Measurements from ENCODE around the gene IMPA2. TPM values are rescaled to one million over a fixed set of nuclear protein-coding genes. Genes with fewer than 3 reads are reported as not detected.
"Not testable (repeated sequence)": the region's sequence is repeated elsewhere in the genome, so short reads cannot be mapped to it uniquely, and the experiment has no call there.

IMPA2 gene
- 10 to 100 TPM in 11 of 12 donors, not detected in 1; 11.9 to 35.7 (median 23.1) TPM for polyA plus RNA-seq (ENCODE audit: insufficient read length in 12 of 12)
- long read RNA-seq, donor 1, transcript IMPA2-209 (2 exons, 919 nt): minor isoform, 28 of 93 reads
- long read RNA-seq, donor 1, transcript IMPA2-201 (8 exons, 1,534 nt): major isoform, 38 of 93 reads
- long read RNA-seq, donor 1, partial matches to known transcripts: 26 of 93 reads
- long read RNA-seq, donor 1, other reads (novel, unspliced or antisense): 0 of 93 reads
- long read RNA-seq, donor 2, transcript IMPA2-201 (8 exons, 1,534 nt): major isoform, 8 of 12 reads
- long read RNA-seq, donor 2, partial matches to known transcripts: 0 of 12 reads
- long read RNA-seq, donor 2, other reads (novel, unspliced or antisense): 0 of 12 reads
- long read RNA-seq, donor 3, transcript IMPA2-201 (8 exons, 1,534 nt): major isoform, 5 of 9 reads
- long read RNA-seq, donor 3, partial matches to known transcripts: 0 of 9 reads
- long read RNA-seq, donor 3, other reads (novel, unspliced or antisense): 0 of 9 reads
- long read RNA-seq, donor 4, partial matches to known transcripts: 0 of 5 reads
- long read RNA-seq, donor 4, other reads (novel, unspliced or antisense): 0 of 5 reads
- long read RNA-seq, donor 5, transcript IMPA2-209 (2 exons, 919 nt): minor isoform, 7 of 24 reads
- long read RNA-seq, donor 5, transcript IMPA2-201 (8 exons, 1,534 nt): major isoform, 15 of 24 reads
- long read RNA-seq, donor 5, partial matches to known transcripts: 0 of 24 reads
- long read RNA-seq, donor 5, other reads (novel, unspliced or antisense): 0 of 24 reads
- long read RNA-seq, donor 6, transcript IMPA2-201 (8 exons, 1,534 nt): major isoform, 8 of 16 reads
- long read RNA-seq, donor 6, transcript IMPA2-209 (2 exons, 919 nt): major isoform, 8 of 16 reads
- long read RNA-seq, donor 6, partial matches to known transcripts: 0 of 16 reads
- long read RNA-seq, donor 6, other reads (novel, unspliced or antisense): 0 of 16 reads
- long read RNA-seq, donor 7, transcript IMPA2-201 (8 exons, 1,534 nt): major isoform, 7 of 18 reads
- long read RNA-seq, donor 7, partial matches to known transcripts: 7 of 18 reads
- long read RNA-seq, donor 7, other reads (novel, unspliced or antisense): 0 of 18 reads
- long read RNA-seq, donor 8, transcript IMPA2-209 (2 exons, 919 nt): major isoform, 10 of 20 reads
- long read RNA-seq, donor 8, transcript IMPA2-201 (8 exons, 1,534 nt): major isoform, 10 of 20 reads
- long read RNA-seq, donor 8, partial matches to known transcripts: 0 of 20 reads
- long read RNA-seq, donor 8, other reads (novel, unspliced or antisense): 0 of 20 reads
- long read RNA-seq, donor 9, partial matches to known transcripts: 0 of 6 reads
- long read RNA-seq, donor 9, other reads (novel, unspliced or antisense): 0 of 6 reads
- long read RNA-seq, donor 10, transcript IMPA2-201 (8 exons, 1,534 nt): major isoform, 9 of 15 reads
- long read RNA-seq, donor 10, partial matches to known transcripts: 0 of 15 reads
- long read RNA-seq, donor 10, other reads (novel, unspliced or antisense): 0 of 15 reads
- long read RNA-seq, donor 11, transcript IMPA2-201 (8 exons, 1,534 nt): major isoform, 7 of 9 reads
- long read RNA-seq, donor 11, partial matches to known transcripts: 0 of 9 reads
- long read RNA-seq, donor 11, other reads (novel, unspliced or antisense): 0 of 9 reads

DNA sequence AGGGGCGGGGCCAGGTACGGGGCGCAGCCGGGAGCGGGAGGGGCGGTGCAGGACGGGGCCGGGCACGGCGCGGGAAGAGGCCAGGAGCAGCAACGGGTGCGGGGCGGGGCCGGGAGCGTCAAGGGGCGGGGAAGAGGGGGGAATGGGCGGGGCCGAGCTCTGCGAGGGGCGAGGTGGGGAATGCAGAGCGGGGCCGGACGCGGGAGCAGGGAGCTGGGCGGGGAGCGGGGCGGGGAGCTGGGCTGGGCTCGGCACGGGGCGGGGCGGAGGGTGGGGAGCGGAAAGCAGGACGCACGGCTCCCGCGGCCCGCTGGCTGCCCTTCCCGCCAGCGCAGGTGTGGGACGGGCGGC, at the start of gene IMPA2:
Gene IMPA2 (plus strand): TSS at position 316 of the 351 bp plus-strand sequence. CDS start 163 bp downstream, outside the sequence.
- DNase-seq: peak; percentile 92

GRCh38 chr18:11932393-11932792, 48.9 kb upstream of the IMPA2 start:
- DNase-seq: no peak

- DNase-seq: peak; percentile 84
Observed at GRCh38 chr18:11937874-11938478, 43.3 kb upstream of the IMPA2 start.

GRCh38 chr18:11940956-11941355, 40.4 kb upstream of the IMPA2 start:
- DNase-seq: no peak

GRCh38 chr18:11943551-11943950, 37.8 kb upstream of the IMPA2 start:
- DNase-seq: no peak

GRCh38 chr18:11944252-11944651, 37.1 kb upstream of the IMPA2 start:
- no peak for DNase-seq

DNA sequence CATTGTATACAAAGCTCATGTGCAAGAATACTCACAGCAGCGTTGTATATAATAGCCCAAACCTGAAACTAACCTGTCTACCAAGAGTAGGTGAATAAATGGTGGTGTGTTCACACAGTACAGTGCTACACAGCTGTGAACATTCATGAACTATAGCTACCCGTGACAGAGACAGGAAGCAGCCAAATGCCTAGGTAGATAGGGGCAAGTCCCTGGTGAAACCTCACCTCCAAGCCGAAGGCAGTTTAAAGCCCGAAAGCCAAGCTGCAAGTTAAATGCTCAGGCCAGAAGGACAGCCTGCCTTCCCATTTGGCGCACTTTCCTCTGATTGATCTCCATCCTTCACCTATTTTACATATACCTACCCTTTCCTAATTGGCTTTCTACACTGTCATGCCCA, 36.5 kb upstream of the IMPA2 start:
- DNase-seq: no peak

- DNase-seq: not testable (repeated sequence)
Observed at GRCh38 chr18:11945834-11946659, 35.3 kb upstream of the IMPA2 start.

- no peak for DNase-seq
Observed at GRCh38 chr18:11946756-11947155, 34.6 kb upstream of the IMPA2 start.

DNA sequence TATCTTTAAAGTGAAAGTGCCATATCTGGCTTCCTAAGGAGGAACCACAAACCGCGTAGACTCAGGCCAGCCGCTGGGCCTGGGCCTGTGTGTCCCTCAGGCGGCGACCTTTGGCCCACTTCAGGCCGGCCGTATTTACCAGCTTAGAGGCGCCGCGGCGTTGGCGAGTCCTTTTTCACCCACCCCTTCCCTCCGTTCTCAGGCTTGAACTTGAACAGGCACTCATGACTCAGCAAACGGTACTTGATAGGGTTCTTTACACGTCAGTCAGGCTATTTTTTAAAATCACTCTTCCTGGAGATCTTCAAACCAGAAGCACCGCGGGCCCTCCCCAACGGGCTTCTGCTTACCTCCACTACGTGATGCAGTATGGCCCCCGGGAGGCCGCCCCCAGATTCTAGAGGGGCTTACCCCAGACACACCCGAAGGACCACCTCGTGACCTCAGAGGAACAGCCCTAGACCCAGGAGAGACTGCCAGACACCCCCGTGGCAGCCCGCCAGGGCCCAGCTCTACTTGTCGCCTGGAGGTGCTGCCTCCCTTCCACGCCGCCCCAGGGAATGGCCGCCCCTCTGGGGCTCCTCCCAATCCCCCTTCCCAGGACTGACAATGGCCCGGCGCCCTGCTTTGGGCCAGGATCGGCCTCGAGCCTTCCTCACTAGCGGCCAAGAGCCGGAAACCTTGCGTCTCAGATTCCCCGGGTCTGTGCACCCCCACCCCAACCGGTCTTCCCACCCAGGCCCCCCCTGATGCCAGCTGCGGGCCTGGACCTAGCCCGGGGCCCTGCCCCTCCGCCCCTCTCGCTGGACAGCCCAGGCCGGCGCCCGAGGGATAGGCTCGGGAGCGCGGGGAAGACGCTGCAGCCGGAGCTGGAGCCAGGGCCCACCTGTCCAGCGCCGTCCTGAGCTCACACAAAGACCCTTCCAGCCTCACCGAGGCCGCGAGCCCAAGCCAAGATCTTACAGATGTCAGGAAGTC, 33.8 kb upstream of the IMPA2 start:
- peak; percentile 87 for DNase-seq

DNA sequence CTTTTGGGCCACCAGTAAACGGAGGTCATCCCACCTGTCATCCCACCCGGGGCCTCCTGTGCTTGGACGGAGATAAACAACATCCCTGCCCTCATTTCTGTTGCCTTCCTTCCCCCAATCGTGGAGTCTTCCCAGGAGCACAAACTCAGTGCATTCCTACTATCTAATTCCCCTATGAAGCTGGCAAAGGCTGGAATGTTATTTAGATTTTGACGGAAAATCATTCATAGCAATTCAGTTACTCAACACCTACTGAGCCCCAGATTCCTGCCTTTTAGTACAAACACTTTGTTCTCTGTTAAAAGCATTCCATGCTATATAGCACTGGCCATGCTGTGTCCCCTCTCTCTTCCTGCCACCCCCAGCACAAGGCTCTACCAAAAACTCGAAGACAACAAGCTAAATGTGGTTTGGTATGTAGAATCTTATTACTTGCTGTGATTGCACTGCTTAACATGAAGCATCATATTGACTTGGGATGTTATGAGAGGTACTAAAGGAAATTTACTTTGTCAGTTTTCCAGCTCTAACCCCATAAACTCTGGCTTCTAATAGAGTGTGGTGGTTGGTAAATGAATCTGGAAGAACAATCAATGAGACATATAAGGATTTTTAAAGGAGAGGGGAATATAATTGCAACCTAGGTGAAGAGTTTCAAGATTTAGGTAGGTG, 32.3 kb upstream of the IMPA2 start:
- no peak for DNase-seq

DNA sequence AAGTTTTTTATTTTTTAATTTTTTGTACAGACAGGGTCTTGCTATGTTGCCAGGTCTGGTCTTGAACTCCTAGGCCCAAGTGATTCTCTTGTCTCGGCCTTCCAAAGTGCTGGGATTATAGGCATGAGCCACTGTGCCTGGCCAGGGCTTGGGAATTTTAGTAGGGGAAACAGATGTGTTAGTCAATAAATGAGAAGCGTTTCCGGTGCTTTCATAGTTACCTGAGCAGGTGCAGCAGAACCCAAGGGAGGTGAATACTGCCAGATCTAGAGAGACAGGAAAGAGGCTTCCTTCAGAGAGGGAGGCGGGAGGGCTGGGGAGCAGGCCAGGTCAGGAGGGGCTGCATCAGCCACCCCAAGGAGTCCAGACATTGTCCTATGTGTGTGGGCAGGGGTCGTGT, 30.5 kb upstream of the IMPA2 start:
- no peak for DNase-seq

DNA sequence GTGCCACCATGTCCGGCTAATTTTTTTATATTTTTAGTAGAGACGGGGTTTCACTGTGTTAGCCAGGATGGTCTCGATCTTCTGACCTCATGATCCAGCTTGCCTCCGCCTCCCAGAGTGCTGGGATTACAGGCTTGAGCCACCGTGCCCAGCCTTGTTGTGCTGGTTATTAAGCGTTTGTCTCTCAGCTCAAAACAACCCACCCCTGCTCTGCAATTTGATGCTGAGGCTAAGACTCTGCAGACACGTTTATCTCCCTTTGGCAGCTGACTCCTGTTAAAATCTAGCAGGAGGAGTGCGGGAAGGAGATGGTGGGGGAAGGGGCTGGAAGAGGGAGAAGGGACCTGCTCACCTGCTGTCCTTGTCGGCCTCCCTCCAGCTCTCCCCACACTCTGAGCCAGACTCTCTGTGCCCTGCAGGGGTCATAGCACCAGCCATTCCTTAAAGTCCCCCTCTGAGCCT, 29.9 kb upstream of the IMPA2 start:
- no peak for DNase-seq

GRCh38 chr18:11953113-11953512, 28.2 kb upstream of the IMPA2 start:
- DNase-seq: no peak

- peak; percentile 89 for DNase-seq
Observed at GRCh38 chr18:11955239-11956029, 25.9 kb upstream of the IMPA2 start.

- DNase-seq: no peak
Observed at GRCh38 chr18:11956371-11957308, 24.7 kb upstream of the IMPA2 start.

All from muscle of arm (tissue), 14 donors.